Measurements from ENCODE around the gene TTC28.
"Not testable (repeated sequence)": the region's sequence is repeated elsewhere in the genome, so short reads cannot be mapped to it uniquely, and the experiment has no call there.

Gene TTC28

DNA sequence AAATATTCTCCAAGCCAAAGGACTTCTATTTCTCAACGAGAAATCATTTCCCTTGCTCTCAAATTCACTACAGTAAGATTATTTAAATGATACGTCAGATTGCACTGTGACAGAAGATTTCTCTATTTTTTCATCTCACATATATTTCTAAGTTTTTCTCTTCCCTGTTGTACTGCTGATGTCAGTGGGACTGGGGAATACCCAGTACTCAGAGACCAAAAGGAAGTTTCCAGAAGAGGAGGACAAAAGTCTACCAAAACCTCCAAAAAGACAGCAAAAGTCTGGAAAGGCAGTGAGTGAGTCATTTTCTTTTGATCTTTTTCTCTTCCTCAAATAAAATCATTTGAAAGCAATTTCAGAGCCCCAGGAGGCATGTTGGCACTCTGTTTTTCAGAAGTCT is 610.8 kb downstream of the TTC28 start:
- Histone ChIP-seq H3K4me2 (ENCODE audit: low read depth, low read length, poor library complexity, severe bottlenecking) (no peak overlapping the region), H3K4me1 (ENCODE audit: insufficient read depth, low read length, poor library complexity, severe bottlenecking) (no peaks in the 10 kb centered on the region)
- TF ChIP-seq CTCF (conservative IDR thresholded peaks at IDR 0.05; ENCODE audit: low read length) (no peak), EZH2phosphoT487 (IDR thresholded peaks at IDR 0.05; ENCODE audit: borderline replicate concordance) (no peak)

DNA sequence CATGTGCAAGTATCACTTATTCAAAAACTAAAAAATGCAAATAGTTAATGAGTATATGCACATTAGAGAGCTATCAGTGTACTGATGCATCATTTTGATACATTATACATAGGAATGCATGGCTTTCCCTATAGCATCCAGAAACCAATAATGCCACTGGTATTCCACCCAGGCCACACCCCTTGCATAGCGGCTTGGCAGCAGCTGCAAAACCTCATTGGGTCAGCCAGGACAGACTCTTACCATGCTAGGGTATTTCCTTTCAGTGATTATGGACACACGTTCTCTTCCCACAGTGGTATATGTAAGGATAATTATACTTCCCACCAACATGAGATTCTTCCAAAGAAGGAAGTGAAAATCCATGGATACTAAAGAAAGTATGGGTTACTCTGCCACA is 614.7 kb downstream of the TTC28 start:
- H3K9me2 ChIP-seq (replicated peaks; ENCODE audit: low read depth, low read length), result no peaks in the 10 kb centered on the region
- peaks cover 5% of the 10 kb centered on the region for H4K20me1 ChIP-seq (ENCODE audit: insufficient read depth, low read length, poor library complexity, severe bottlenecking)
- H3K4me1 ChIP-seq (ENCODE audit: insufficient read depth, low read length, poor library complexity, severe bottlenecking), result no peaks in the 10 kb centered on the region
- 0 out of 2 replicates have a peak, but pooled peaks cover 6% of the 10 kb centered on the region for H3K79me2 ChIP-seq (ENCODE audit: insufficient read depth, low read length)
- peaks cover 52% of the 10 kb centered on the region; the same call in 1 of the 2 replicates for H3K36me3 ChIP-seq (ENCODE audit: insufficient read depth, low read length)
- peaks cover 16% of the 10 kb centered on the region; the same call in 1 of the 2 replicates for H3K9me3 ChIP-seq (ENCODE audit: insufficient read depth, low read depth, low read length)
- TF ChIP-seq CTCF (conservative IDR thresholded peaks at IDR 0.05; ENCODE audit: low read length), result no peak
- no peak for TF ChIP-seq EZH2phosphoT487 (IDR thresholded peaks at IDR 0.05; ENCODE audit: borderline replicate concordance)
- H3K4me3 ChIP-seq (ENCODE audit: low read length, poor library complexity, severe bottlenecking), result no peak overlapping the region
- H3K9ac ChIP-seq (ENCODE audit: low read depth, low read length, poor library complexity, severe bottlenecking), result no peak overlapping the region
- no peaks in the 10 kb centered on the region for H3F3A ChIP-seq (ENCODE audit: low read depth)
- peaks cover 5% of the 10 kb centered on the region for H3K27me3 ChIP-seq (ENCODE audit: insufficient read depth, low read length, poor library complexity, severe bottlenecking)
- no peak overlapping the region for H3K4me2 ChIP-seq (ENCODE audit: low read depth, low read length, poor library complexity, severe bottlenecking)
- H2AFZ ChIP-seq (ENCODE audit: low read length), result no peak overlapping the region

More for the DNA sequence above, 610.8 kb downstream of the TTC28 start:
- 0 out of 2 replicates have a peak, but pooled peaks cover 6% of the 10 kb centered on the region for H3K79me2 ChIP-seq (ENCODE audit: insufficient read depth, low read length)
- no peak overlapping the region for H2AFZ ChIP-seq (ENCODE audit: low read length)
- H3K9me2 ChIP-seq (replicated peaks; ENCODE audit: low read depth, low read length), result no peaks in the 10 kb centered on the region
- H3K27me3 ChIP-seq (ENCODE audit: insufficient read depth, low read length, poor library complexity, severe bottlenecking), result no peaks in the 10 kb centered on the region
- no peak overlapping the region for H3K9ac ChIP-seq (ENCODE audit: low read depth, low read length, poor library complexity, severe bottlenecking)
- peaks cover 60% of the 10 kb centered on the region; the same call in 1 of the 2 replicates for H3K36me3 ChIP-seq (ENCODE audit: insufficient read depth, low read length)
- H4K20me1 ChIP-seq (ENCODE audit: insufficient read depth, low read length, poor library complexity, severe bottlenecking), result peaks cover 5% of the 10 kb centered on the region
- no peaks in the 10 kb centered on the region for H3F3A ChIP-seq (ENCODE audit: low read depth)
- no peaks in the 10 kb centered on the region for H3K9me3 ChIP-seq (ENCODE audit: insufficient read depth, low read depth, low read length)
- no peak overlapping the region for H3K4me3 ChIP-seq (ENCODE audit: low read length, poor library complexity, severe bottlenecking)

DNA sequence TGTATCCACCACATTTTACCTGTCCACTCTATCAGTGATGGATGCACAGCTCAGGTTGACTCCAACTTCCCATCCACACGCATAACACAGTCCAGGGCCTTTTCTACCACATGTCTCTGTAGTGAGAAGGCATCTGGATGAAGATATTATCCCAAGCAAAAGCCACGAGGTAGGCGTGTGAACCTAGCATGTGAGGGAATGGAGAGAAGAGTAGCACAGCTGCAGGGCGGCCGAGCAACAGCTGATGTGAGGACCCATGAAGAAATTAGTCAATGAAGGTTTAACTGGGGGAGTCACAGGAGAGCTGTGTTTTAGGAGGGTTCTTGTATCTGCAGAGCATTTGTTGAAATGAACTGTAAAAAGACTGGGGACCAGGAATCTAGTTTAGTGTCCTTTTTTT is 616.0 kb downstream of the TTC28 start:
- Histone ChIP-seq H4K20me1 (ENCODE audit: insufficient read depth, low read length, poor library complexity, severe bottlenecking) (peaks cover 5% of the 10 kb centered on the region), H3K4me3 (ENCODE audit: low read length, poor library complexity, severe bottlenecking) (no peak overlapping the region), H3K27me3 (ENCODE audit: insufficient read depth, low read length, poor library complexity, severe bottlenecking) (peaks cover 5% of the 10 kb centered on the region), H3K79me2 (ENCODE audit: insufficient read depth, low read length) (0 out of 2 replicates have a peak, but pooled peaks cover 6% of the 10 kb centered on the region), H3K4me1 (ENCODE audit: insufficient read depth, low read length, poor library complexity, severe bottlenecking) (no peaks in the 10 kb centered on the region), H3K9me3 (ENCODE audit: insufficient read depth, low read depth, low read length) (peaks cover 16% of the 10 kb centered on the region; the same call in 1 of the 2 replicates), H3F3A (ENCODE audit: low read depth) (no peaks in the 10 kb centered on the region), H3K9me2 (replicated peaks; ENCODE audit: low read depth, low read length) (no peaks in the 10 kb centered on the region), H3K4me2 (ENCODE audit: low read depth, low read length, poor library complexity, severe bottlenecking) (no peak overlapping the region), H3K36me3 (ENCODE audit: insufficient read depth, low read length) (peaks cover 51% of the 10 kb centered on the region; the same call in 1 of the 2 replicates), H2AFZ (ENCODE audit: low read length) (no peak overlapping the region), H3K9ac (ENCODE audit: low read depth, low read length, poor library complexity, severe bottlenecking) (no peak overlapping the region)
- no peak for TF ChIP-seq CTCF (conservative IDR thresholded peaks at IDR 0.05; ENCODE audit: low read length)
- TF ChIP-seq EZH2phosphoT487 (IDR thresholded peaks at IDR 0.05; ENCODE audit: borderline replicate concordance), result no peak

DNA sequence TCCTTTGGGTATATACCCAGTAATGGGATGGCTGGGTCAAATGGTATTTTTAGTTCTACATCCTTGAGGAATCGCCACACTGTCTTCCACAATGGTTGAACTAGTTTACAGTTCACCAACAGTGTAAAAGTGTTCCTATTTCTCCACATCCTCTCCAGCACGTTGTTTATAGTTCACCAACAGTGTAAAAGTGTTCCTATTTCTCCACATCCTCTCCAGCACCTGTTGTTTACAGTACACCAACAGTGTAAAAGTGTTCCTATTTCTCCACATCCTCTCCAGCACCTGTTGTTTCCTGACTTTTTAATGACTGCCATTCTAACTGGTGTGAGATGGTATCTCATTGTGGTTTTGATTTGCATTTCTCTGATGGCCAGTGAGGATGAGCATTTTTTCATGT is 619.0 kb downstream of the TTC28 start:
- not testable (repeated sequence) for H3K4me1 ChIP-seq (ENCODE audit: insufficient read depth, low read length, poor library complexity, severe bottlenecking); H3K4me3 ChIP-seq (ENCODE audit: low read length, poor library complexity, severe bottlenecking); H3F3A ChIP-seq (ENCODE audit: low read depth); H3K4me2 ChIP-seq (ENCODE audit: low read depth, low read length, poor library complexity, severe bottlenecking); H4K20me1 ChIP-seq (ENCODE audit: insufficient read depth, low read length, poor library complexity, severe bottlenecking); H3K9ac ChIP-seq (ENCODE audit: low read depth, low read length, poor library complexity, severe bottlenecking); H3K79me2 ChIP-seq (ENCODE audit: insufficient read depth, low read length); H2AFZ ChIP-seq (ENCODE audit: low read length); H3K27me3 ChIP-seq (ENCODE audit: insufficient read depth, low read length, poor library complexity, severe bottlenecking); H3K9me2 ChIP-seq (replicated peaks; ENCODE audit: low read depth, low read length)
- peaks cover 36% of the 10 kb centered on the region; the same call in 1 of the 2 replicates for H3K36me3 ChIP-seq (ENCODE audit: insufficient read depth, low read length)
- H3K9me3 ChIP-seq (ENCODE audit: insufficient read depth, low read depth, low read length), result peaks cover 16% of the 10 kb centered on the region; the same call in 1 of the 2 replicates

Measured in Loucy (cell line).